ENCODE results near the gene TMX1. TPM values are rescaled to one million over a fixed set of nuclear protein-coding genes. Genes with fewer than 3 reads are reported as not detected.

Gene TMX1
- total RNA-seq = 40.6 and 85.1 TPM in 2 replicates

GRCh38 chr14:51239813-51240803 is at the start of gene TMX1:
TSS of gene TMX1 (plus strand) at chr14:51240247. CDS start at chr14:51240293, 46 bp downstream.
- peak within 1 kb of the TSS; percentile 74 for H3K4me3 ChIP-seq (ENCODE audit: low read depth, low read length)
- DNase-seq (ENCODE audit: low read depth) = peak; percentile 98
- no peak for TF ChIP-seq CTCF (IDR thresholded peaks at IDR 0.05; ENCODE audit: insufficient read depth, low read depth, low read length)

DNA sequence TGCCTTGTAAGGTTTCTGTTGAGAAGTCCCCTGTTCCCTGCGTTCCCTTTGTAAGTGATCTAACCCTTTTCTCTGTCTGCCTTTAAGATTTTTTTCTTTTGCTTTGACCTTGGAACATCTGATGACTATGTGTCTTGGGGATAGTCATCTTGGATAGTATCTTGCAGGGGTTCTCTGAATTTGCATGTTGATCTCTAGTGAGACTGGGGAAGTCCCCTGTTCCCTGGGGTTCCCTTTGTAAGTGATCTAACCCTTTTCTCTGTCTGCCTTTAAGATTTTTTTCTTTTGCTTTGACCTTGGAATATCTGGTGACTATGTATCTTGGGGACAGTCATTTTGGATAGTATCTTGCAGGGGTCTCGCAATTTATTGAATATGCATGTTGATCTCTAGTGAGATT is 38.2 kb upstream of the TMX1 start:
- DNase-seq (ENCODE audit: low read depth) = no peak
- no peak overlapping the region for H3K4me3 ChIP-seq (ENCODE audit: low read depth, low read length)
- no peak for TF ChIP-seq CTCF (IDR thresholded peaks at IDR 0.05; ENCODE audit: insufficient read depth, low read depth, low read length)

GRCh38 chr14:51202914-51203665 is 37.0 kb upstream of the TMX1 start:
- H3K4me3 ChIP-seq (ENCODE audit: low read depth, low read length) = no peak overlapping the region
- no peak for DNase-seq (ENCODE audit: low read depth)
- peak; percentile 2 for TF ChIP-seq CTCF (IDR thresholded peaks at IDR 0.05; ENCODE audit: insufficient read depth, low read depth, low read length)

- no peak for TF ChIP-seq CTCF (IDR thresholded peaks at IDR 0.05; ENCODE audit: insufficient read depth, low read depth, low read length)
- DNase-seq (ENCODE audit: low read depth) = no peak
- H3K4me3 ChIP-seq (ENCODE audit: low read depth, low read length) = no peak overlapping the region
These were observed 36.2 kb upstream of the TMX1 start for GRCh38 chr14:51203881-51204280.

DNA sequence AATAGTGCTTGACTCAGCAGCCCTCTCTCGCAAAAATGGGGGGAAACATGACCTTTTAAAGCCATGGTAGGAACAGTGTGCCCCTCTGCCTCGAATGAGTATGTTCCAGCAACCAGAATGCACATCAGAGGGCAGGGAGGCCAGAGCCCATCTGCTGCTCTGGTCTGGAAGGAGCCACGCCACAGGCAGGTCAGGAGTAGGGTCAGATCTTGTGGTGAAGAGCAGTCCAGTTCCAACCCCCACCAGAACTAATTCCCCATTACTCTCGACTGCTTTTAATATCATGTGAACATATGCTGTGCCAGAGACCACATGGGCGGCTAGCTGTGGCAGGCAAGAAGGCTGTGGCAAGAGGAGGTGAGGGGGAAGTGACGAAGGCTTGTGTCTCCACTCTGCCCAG is 34.6 kb upstream of the TMX1 start:
- TF ChIP-seq CTCF (IDR thresholded peaks at IDR 0.05; ENCODE audit: insufficient read depth, low read depth, low read length) = no peak
- no peak for DNase-seq (ENCODE audit: low read depth)
- no peak overlapping the region for H3K4me3 ChIP-seq (ENCODE audit: low read depth, low read length)

DNA sequence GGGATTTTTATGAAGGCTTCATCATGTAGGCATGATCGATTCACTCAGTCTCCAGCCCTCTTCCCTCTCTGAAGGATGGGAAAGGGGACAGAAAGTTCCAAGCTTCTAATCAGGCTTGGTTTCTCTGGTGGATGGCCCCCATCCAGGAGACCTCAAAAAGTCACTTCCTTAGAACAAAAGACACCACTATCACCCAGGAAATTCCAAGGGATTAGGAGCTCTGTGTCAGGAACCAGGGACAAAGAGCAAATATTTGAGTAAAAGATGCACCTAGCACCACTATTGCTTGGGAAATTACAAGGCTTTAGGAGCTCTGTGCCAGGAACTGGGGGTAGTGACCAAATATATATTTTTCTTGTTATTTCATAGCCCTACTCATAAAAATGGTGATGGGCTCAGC is 33.6 kb upstream of the TMX1 start:
- TF ChIP-seq CTCF (IDR thresholded peaks at IDR 0.05; ENCODE audit: insufficient read depth, low read depth, low read length) = no peak
- no peak for DNase-seq (ENCODE audit: low read depth)
- H3K4me3 ChIP-seq (ENCODE audit: low read depth, low read length) = no peak overlapping the region

Measured in fibroblast of villous mesenchyme (primary cell).